ENCODE results near the gene NR3C2.

NR3C2 gene

GRCh38 chr4:148057984-148058859 lies 384.0 kb downstream of the NR3C2 start:
- ChIA-PET CTCF (interaction anchor here (2.1 kb wide), 1 partner anchor 8 kb away, joined by 9 read pairs; no protein-coding TSS in a partner anchor), POLR2A (interaction anchor here (0.6 kb wide), 1 partner anchor 61 kb away, joined by 4 read pairs; no protein-coding TSS in a partner anchor)
- no peak overlapping the region for H3K4me3 ChIP-seq (ENCODE audit: low read depth, low read length)
- TF ChIP-seq CTCF (IDR thresholded peaks at IDR 0.05; ENCODE audit: insufficient read depth, low read length, missing control alignments) = no peak
- no peak for DNase-seq (ENCODE audit: low read depth, low spot score)

- CTCF ChIA-PET = no interaction called here
Observed at GRCh38 chr4:148057516-148057915, 384.7 kb downstream of the NR3C2 start.

GRCh38 chr4:148056879-148057278 lies 385.3 kb downstream of the NR3C2 start:
- H3K4me3 ChIP-seq (ENCODE audit: low read depth, low read length) = no peak overlapping the region
- ChIA-PET POLR2A (no interaction called here), CTCF (interaction anchor here (1.4 kb wide), 1 partner anchor 15 kb away, joined by 3 read pairs; no protein-coding TSS in a partner anchor)
- no peak for TF ChIP-seq CTCF (IDR thresholded peaks at IDR 0.05; ENCODE audit: insufficient read depth, low read length, missing control alignments)
- no peak for DNase-seq (ENCODE audit: low read depth, low spot score)

More at GRCh38 chr4:148057516-148057915, 384.7 kb downstream of the NR3C2 start:
- POLR2A ChIA-PET = no interaction called here
- DNase-seq (ENCODE audit: low read depth, low spot score) = no peak
- TF ChIP-seq CTCF (IDR thresholded peaks at IDR 0.05; ENCODE audit: insufficient read depth, low read length, missing control alignments) = no peak
- H3K4me3 ChIP-seq (ENCODE audit: low read depth, low read length) = no peak overlapping the region

GRCh38 chr4:148055844-148056243 lies 386.4 kb downstream of the NR3C2 start:
- DNase-seq (ENCODE audit: low read depth, low spot score) = no peak
- no peak overlapping the region for H3K4me3 ChIP-seq (ENCODE audit: low read depth, low read length)
- ChIA-PET POLR2A (no interaction called here), CTCF (interaction anchor here (1.4 kb wide), 2 partner anchors 9 to 14 kb away, joined by 3 to 4 read pairs; no protein-coding TSS in a partner anchor)
- TF ChIP-seq CTCF (IDR thresholded peaks at IDR 0.05; ENCODE audit: insufficient read depth, low read length, missing control alignments) = no peak

- no peak overlapping the region for H3K4me3 ChIP-seq (ENCODE audit: low read depth, low read length)
- POLR2A ChIA-PET = no interaction called here
- CTCF ChIA-PET = interaction anchor here (0.6 to 1.6 kb wide), 3 partner anchors 10 to 72 kb away, joined by 3 to 6 read pairs (median 3); no protein-coding TSS in a partner anchor
- no peak for DNase-seq (ENCODE audit: low read depth, low spot score)
- TF ChIP-seq CTCF (IDR thresholded peaks at IDR 0.05; ENCODE audit: insufficient read depth, low read length, missing control alignments) = no peak
Observed at GRCh38 chr4:148054275-148054674, 387.9 kb downstream of the NR3C2 start.

GRCh38 chr4:148053298-148054003 lies 388.8 kb downstream of the NR3C2 start:
- TF ChIP-seq CTCF (IDR thresholded peaks at IDR 0.05; ENCODE audit: insufficient read depth, low read length, missing control alignments) = no peak
- ChIA-PET CTCF (interaction anchor here (0.6 to 1.8 kb wide), 4 partner anchors 9 to 71 kb away, joined by 3 to 6 read pairs (median 4); no protein-coding TSS in a partner anchor), POLR2A (no interaction called here)
- DNase-seq (ENCODE audit: low read depth, low spot score) = no peak
- no peak overlapping the region for H3K4me3 ChIP-seq (ENCODE audit: low read depth, low read length)
